ENCODE data around the gene PRDM11.

Gene PRDM11

DNA sequence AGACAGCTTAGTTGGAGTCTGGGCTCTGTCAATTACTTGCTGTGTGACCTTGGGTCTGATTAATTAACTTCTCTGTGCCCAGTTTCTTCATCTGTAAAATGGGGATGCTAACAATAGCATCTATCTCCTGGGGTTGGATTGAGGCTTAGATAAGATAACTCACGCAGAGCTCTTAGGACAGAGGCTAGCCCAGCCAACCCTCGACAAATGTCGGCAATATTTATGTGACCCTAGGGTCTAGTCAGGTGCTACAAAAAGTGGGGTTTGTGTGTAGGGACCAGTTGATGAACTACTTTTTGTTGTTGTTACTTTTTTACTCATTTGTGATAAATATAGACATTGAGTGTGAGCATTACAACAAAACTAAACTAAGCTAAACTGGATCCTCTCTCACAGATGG is 117.3 kb downstream of the PRDM11 start:
- DNase-seq (ENCODE audit: low read depth), result no peak

DNA sequence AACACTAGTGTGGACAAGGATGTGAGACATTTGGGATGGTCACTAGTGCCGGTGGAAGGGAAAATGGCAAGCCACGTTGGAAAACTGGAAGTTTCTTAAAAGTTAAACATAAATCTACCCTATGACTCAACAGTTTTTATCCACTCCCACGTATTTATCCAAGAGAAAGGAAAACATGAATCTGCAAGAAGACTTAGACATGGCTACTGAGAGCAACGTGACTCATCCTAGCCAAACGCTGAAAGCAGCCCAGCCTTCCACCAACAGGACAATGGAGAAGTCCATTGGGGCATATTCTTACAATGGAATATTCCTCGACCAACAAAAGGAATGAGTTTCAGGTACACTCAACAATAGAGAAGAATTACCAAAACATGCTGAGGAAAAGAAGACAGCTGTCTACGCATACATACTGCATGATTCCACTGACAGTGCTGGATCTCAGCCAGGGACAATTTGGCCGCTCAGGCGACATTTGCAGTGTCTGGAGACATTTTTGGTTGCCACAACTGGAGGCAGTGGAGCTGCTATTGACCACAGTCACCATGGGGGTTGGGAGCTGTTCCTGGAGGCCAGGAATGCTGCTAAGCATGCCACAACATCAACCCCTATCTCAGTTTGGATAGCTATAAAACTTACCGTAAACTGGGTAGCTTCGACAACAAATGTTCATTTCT is 118.5 kb downstream of the PRDM11 start:
- peak; percentile 67 for DNase-seq (ENCODE audit: low read depth)

DNA sequence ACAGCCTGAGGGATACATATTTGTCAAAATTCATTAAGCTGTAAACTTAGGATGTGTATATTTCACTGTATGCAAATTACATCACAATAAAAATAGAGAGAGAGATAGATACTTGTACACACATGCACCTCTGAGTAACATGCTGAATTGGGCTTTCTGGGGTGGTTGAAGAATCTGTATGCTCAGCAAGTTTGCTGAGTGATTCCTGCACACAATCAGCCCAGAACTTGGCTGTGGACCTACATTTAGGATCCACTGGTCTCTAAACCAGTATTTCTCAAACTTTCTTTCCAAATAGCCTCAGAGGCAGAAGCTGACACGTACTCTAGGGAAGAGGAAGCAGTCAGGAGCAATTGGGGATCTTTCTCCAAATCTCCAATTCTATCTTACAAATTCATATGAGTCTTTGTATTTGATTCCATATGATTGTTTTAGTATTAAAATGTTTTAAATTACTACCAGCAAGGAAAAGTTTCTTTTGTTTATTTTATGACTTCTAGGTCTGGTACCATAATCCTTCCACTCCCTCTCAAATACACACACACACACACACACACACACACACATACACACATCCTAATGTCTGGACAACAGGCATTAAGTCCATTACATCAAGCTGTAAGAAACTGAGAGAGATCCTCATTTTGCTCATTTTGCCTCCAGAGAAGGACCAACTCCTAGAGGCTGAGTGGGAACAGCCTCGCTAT is 119.7 kb downstream of the PRDM11 start:
- DNase-seq (ENCODE audit: low read depth), result no peak

DNA sequence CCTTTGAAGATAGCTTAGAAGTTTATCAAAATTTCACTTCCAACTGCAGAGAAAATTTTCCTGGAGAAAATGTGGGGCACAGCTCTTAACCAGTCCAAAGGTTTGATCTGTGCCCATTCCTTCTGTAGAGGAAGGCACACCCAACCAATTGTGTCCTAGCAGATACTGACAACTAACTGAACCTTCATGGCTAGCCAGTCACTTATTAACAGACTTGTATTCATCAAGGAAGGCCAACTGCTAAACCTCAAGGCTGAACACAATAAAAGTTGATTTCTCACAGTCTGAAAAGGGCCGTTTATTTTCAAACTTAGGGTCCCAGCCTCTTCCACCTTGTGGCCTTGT is 120.2 kb downstream of the PRDM11 start:
- DNase-seq (ENCODE audit: low read depth), result no peak

DNA sequence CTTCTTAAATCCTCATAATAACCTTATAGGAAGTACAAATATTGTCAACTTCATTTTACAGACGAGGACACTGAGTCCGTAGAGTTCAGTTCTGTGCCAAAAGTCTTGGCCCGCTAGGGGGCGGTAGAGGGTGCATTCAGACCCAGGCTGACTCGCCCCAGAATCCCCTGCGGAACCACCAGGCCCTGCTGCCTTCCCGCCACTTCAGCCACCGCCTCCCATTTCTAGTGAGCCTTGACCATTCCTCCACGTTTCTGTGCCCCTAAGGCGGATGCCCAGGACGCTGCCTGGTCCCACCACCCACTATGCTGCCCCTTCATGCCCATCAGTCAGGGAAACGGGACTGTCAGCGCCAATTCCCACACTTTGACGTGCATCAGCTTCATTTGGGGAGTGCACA is 120.6 kb downstream of the PRDM11 start:
- DNase-seq (ENCODE audit: low read depth), result no peak

DNA sequence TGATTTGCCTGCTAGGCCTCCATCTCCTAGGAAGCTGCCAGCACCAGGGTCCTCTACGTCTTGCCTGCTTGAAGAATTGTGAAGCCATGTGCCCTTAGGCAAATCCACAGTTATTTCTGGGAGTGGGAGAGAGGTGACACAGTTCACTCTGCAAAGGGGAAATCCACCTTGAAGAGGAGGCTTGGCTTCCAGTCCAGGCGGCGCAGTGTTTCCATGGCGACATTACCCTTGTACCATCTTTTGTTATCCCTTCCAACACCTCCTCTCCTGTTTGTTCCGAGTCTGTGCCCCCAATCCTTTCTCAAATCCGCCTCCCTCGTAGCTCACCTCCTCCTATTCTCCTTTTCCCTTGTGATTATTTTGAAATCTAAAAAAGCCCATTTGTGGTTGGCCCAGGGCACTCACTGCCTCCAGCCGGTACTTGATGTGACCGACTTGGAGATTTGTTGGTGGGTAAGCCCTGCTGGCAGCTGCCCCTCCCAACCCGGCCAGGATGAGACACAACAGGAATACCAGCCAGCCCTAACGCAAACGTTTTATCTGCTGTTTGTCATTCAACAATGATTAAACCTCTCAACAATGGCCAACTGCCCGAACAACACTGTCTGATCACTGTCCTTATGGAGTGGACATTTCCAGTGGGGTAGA is 121.3 kb downstream of the PRDM11 start:
- no peak for DNase-seq (ENCODE audit: low read depth)

DNA sequence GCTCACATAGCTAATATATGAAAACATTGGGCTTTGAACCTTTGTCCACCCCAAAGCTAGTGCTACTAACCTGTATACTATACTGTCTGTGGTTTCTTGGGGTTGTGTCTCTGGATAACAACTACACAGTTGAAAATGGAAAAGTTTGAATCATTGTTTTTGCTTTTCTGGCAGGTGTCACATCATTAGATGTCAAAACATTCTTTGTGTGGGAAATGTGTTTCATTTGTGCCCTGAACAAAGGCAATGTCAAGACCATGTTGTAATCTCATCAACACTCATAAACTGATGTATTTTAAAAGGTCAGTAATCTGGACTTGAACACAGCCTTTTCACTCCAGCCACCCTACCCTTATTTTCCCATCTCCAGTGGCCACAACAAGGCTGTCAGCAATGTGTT is 123.2 kb downstream of the PRDM11 start:
- no peak for DNase-seq (ENCODE audit: low read depth)

DNA sequence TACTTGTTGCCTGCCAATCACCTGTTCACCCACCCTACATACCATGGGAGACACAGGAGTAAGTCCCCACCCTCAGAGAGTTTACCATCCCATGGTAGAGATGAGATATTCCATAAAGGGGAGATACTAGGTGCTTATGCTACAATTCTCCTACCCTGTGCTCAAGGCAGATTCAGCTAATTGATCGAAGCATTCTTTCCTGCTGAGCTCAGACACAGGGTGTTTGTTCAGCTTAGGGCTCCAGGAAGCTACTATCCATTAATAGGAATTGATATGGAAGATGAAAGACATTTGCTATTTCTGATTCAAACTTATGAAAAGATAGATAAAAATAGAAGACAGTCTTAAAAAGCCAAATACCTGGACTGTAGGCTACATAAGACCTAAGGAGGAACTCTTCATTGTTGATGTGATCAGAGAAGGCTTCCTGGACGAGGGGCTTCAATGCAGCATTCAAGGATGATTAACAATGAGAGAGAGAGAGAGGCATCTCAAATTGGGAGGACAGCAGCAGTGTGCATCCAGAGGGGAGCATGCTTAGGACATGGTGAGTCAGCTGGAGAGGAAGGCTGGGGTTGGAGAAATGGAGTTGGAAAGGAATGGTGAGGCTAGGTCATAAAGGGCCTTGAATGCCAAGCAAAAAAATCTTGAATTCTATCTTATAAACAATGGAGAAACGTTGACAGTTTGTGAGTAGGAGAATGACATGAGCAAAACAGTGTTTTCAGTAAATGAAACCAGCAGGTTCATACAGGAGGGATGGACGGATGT is 124.7 kb downstream of the PRDM11 start:
- no peak for DNase-seq (ENCODE audit: low read depth)

DNA sequence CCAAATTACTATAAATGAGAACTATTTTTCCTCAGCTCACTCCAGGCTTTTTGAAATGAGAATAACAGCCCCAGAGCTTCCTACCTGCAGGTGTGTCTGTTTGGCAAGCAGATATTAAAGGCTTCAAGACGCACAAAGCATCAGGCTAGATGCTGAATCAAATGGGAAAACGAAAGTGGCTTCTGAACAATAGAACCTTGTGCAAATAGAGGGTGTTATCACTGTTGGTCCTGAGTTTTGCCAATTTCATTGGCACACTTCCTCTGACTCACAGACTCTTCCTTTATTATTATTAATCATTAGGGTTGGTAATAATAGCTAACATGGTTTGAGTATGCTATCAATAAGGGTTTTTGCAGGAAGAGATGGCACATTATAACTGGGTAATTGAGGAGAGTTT is 126.3 kb downstream of the PRDM11 start:
- DNase-seq (ENCODE audit: low read depth), result no peak

DNA sequence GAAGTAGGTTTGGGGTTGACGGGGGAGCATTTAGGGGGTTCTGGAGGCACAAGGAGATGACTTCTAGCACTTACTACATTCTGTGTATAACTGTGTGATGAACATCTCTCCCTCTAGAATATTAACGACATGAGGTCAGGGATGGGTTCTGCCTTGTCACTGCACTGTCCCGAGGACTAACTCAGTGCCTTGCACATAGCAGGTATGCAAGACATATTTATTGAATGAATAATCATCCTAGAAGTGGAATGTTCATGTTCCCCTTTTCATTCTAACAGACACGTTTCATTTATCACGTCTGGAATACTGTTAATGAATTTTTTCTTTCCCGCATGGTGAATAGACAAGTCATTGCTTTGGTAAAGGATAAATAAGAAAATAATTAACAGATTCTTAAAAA is 127.1 kb downstream of the PRDM11 start:
- no peak for DNase-seq (ENCODE audit: low read depth)

DNA sequence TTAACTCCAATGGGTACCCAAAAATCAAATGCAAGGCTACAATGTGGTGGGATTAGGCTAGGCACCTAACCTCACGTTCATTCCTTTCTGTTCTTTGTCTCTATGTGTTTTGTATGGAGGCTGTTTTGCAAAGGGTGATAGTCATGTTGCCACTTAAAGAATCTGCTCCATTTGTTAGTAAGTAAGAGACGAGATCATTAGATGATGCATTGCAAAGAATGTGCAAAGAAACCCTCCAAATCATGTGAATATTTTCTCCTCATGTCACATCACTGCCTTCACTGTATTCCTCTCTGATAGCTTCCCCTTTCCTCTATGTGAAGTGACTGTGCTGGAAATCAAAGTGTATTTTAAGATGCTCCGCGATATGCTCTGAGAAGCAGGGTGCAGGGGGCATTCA is 127.8 kb downstream of the PRDM11 start:
- no peak for DNase-seq (ENCODE audit: low read depth)

DNA sequence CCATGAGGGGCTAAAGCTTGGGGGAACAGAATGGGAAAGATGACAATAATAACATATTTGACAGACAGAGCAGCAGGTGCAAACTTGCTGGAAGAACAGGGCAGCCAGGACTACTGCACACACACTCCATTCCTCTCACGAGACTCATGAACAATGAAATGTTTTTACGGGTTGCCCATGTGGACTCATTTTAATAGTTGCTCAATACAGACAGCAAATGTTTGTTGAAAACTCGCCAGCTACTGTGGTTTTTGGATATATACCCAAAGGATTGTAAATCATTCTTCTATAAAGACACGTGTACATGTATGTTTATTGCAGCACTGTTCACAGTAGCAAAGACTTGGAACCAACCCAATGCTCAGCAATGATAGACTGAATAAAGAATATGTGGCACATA is 129.4 kb downstream of the PRDM11 start:
- no peak for DNase-seq (ENCODE audit: low read depth)

DNA sequence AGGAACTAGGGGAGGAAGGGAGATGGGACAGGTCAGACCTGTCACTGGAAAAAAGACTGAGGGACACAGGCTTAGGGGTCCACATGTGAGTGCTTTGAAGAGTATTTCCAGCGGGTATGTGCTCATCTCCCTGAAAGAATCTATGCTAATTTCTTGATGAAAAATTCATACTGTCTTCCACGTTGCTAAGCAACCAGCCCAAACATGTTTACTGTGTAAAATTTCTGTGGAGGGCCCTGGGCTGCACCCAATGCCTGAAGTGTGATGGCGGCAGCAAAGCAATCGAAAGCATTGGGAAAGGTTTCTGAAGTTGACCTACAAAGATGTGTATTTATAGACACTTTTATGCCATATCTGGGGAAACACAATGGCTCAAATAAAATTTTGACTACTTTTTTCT is 132.3 kb downstream of the PRDM11 start:
- DNase-seq (ENCODE audit: low read depth), result no peak

DNA sequence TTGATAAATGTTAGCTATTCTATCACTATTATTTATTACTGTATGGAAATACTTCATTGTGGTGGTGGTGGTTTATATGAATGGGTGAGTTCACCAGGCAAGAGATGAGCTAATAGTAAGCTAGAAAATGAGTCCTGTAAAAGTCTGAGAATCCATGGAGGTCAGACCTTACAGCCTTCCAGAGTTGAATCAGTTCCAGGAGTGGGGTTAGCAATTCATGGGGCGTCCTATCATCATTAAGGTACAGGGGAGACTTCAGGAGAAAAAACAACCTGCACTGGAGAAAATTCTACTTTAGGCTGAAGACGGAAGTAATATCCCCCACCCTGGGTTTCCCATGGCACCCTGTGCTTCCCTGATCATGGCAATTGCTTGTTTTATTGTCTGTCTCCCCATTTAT is 133.2 kb downstream of the PRDM11 start:
- DNase-seq (ENCODE audit: low read depth), result no peak

DNA sequence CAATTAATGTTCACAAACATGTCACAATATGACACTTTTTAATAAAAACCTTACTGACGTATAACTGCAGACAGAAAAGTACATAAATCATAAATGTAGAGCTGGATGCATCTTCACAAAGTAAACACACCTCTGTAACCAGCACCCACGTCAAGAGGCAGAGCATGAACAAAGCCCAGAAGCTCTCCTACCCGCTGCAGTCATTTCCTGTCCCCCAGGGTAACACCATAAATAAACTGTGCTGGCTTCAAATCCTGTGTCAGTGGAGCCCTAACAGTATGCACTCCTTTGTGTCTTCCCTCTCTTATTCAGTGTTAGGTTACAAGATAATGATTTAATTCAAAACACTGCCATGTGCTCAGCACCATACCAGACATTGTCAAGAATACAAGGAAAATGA is 134.0 kb downstream of the PRDM11 start:
- DNase-seq (ENCODE audit: low read depth), result no peak

DNA sequence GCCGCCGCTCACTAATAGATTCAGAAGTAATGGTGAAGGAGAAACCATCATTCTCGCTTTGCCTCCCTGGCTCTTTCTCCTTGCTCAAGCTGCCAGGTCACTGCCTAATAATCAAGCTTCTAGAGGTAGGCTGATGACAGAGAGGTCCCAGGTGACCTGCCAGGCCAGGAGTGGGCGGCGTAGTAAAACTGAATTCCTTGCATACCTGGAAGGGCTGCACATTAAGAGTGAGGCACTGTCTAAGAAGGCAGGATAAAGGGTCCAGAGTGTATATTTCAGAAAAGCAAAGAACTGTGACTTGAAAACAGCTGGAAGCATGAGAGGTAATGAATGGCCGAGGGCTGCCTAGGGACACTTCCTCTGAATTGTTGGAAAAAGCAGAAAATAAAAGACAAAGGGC is 135.6 kb downstream of the PRDM11 start:
- no peak for DNase-seq (ENCODE audit: low read depth)

Data from HS-27A (cell line).